Measurements from ENCODE around the gene PLCL1. TPM values are rescaled to one million over a fixed set of nuclear protein-coding genes. Genes with fewer than 3 reads are reported as not detected.

The PLCL1 gene
- 1.5 and 2.2 TPM in 2 replicates for total RNA-seq

DNA sequence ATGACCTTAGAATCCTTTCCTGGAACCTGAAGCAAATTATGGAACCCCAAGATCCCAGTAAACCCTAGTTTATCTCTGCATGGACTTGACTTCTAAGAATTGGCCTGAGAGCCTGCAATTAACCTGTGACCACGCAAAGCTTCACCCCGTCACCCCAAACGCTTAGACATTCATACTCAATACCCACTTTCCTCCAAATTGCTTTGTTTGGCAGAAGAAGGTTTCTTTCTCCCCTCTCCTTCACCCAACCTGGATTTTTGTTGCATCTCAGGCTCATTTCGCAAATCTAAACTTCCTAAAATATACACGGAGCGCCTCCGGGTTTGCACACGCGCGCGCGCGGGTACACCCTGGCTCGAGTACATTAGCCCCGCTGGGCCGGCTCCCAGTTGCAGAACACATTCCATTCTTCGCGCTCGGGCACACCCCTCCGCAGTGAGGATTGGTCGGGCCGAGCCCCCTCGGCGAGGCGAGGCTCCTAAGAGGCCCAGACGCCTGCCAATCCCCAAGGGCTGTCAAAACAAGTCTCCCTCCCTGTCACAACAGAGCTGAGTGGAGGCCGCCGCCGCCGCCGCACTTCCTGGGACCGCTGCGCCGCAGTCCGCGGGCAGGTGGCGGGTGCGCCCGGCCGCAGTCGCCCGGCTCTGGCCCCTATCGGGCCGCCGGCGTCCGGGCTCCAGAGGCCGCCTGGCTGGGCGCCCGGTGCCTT is at the start of gene PLCL1:
TSS of gene PLCL1 (plus strand) at position 545 of the 709 bp plus-strand sequence.

DNA sequence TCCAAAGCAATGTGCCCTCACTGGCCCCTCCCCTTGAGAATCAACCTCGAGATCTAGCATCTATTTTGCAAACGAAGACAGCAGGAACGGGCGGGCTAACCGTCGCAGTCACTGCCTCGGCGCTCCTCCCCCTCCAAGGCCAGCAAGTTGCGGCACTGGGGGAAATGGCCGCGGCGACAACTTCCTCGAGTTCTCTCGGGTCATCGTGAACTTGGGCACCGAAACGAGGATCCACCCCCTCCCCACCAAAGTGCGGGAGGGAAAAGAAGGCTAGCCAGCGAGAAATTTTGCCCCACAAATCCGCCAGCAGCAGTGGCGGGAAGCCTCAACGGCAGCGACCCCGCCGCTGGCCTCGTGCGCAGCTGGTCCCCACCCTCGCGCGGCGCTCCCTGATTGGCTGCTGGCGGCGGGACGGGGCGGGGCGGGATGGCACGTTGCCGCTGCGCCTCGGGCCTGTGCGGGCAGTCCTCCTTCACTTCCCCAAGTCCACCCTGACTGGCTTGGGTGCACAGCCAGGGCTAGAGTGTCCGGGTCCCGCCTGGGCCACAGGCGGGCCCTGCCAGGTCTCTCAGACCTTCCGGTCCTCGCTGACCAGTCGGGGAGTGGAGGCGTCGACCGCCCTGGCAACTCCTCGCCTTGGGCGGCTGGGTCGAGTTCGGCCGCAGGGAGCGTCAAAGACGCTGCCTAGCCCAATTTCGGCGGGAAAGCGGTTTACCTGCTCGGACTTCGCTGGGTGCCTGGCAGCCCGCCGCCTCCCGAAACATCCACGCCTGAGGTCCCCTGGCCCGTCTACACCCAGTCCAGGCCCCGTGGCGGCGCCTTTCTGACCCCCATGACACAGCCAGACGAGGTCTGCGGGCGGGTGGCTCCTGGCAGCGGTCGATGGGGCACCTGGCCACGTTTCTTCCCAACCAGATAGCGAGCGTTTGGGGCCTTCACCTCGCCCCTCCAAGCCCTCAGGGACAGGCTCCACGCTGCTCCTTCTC is 19.1 kb upstream of the PLCL1 start, which contains the start of gene BOLL:
TSS of gene BOLL (minus strand) at position 364 of the 986 bp plus-strand sequence. CDS start 3,469 bp downstream, outside the sequence.

Other genes starting within 250 kb of the PLCL1 start
- 4.2 and 5.9 TPM in 2 replicates for gene RFTN2, start 129.0 kb upstream of the PLCL1 start, total RNA-seq
- gene MARS2, start 99.2 kb upstream of the PLCL1 start, total RNA-seq, result 4.8 and 6.7 TPM in 2 replicates
- not detected in 2 replicates for gene BOLL, start 19.3 kb upstream of the PLCL1 start, total RNA-seq

All from smooth muscle cell of the umbilical artery (primary cell).